HG03432 (cell line): Measurements from ENCODE around the gene CLEC16A.
"Not testable (repeated sequence)": the region's sequence is repeated elsewhere in the genome, so short reads cannot be mapped to it uniquely, and the experiment has no call there.

Experiments used
- ATAC-seq: cut with Tn5 transposase; IDR thresholded peaks from one replicate; pipeline ENCODE4 v1.9.1; 2021; ENCODE audit warnings: mild to moderate bottlenecking, moderate library complexity; ENCODE audit not compliant: unreplicated experiment

The CLEC16A gene

DNA sequence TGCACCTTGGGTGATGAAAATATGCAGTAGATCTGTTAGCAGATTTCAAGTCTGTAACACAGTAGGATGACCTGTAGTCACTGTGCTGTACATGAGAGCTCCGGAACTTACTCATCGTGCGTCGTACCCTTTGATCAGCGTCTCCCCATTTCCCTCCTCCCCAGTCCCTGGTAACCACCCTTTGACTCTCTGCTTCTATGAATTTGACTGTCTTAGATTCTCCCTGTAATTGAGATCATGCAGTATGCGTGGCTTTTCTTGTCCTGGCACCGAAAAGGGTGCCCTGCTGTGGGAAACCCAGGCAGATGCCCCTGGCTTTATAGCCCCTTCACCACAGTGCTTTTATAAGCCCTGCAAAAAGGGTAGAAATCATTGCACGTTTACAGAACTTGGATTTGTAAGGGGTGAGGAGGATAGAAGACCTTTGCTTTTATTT is 20.5 kb downstream of the CLEC16A start:
- peak; percentile 58 for ATAC-seq

DNA sequence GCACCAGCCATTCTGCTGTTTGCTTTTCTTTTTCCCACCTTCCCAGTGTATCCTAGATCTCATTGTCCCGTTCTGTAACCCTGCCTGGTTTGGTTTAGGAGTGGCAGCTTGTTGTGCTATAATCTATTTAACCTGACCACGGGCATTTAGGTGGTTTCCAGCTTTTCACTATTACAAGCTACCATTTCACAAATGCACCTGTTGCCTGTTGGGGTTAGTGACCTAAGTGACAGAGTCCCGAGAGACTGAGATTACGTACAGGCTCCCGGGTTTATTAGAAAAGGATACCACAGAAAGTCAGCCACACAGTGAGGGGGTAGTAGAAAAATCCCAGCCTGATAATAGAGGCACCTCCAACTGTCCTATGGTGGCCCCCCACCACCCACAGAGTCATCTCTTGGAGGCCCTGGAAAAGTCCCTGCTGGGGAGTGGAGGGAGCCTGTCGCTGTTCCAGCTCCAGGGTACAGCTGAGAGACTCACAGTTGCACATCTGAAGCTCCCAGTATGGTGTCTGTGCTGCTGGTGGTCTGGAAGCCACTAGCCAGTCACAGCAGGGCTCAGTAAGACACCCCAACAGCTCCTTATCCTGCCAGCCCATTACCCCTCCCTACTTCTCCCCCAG is 21.2 kb downstream of the CLEC16A start:
- peak; percentile 76 for ATAC-seq

DNA sequence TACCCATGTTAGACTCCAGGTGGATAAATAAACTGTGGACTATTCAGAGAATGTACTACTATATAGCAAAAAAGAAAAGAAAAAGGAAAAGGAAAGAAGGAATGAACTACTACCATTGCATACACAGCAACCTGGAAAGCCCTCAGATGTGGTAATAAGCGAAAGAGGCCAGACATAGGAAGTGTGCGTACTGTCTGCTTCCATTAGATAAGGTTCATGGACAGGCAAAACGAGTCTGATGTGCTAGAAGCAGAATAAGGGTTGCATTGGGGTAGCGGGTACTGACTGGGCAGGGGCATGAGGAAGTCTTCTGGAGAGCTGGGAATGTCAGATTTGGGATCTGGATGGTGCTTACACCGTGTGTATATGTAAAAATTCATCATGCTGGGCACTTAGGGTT is 21.8 kb downstream of the CLEC16A start:
- no peak for ATAC-seq

DNA sequence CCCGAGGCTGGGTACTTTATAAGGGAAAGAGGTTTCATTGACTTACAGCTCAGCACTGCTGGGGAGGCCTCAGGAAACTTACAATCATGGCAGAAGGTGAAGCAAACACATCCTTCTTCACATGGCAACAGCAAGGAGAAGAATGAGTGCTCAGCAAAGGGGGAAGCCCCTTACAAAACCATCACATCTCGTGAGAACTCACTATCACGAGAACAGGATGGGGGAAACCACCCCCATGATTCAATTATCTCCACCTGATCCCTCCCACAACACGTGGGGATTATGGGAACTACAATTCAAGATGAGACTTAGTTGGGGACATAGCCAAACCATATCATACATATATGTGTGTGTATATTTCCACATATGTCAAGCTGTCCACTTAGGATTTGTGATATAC is 22.2 kb downstream of the CLEC16A start:
- not testable (repeated sequence) for ATAC-seq

DNA sequence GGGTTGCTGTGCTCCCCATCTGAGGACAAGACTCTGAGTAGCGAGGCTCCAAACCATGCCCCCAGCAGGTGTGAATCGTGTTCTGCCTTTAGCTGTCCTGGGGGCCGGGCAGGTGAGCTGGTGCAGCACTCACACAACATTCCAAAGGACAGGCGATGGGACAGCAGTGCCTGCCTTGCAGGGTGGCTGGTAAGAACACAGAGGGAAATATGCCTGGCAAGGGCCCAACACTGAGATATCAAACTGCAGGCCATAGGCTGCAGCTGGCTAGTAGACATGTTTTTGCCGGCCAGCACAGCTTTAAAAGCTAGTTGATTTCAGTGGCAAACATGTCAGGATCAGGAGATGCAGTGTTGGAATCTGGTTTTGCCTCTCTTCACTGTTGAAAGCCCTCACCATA is 23.6 kb downstream of the CLEC16A start:
- no peak for ATAC-seq

DNA sequence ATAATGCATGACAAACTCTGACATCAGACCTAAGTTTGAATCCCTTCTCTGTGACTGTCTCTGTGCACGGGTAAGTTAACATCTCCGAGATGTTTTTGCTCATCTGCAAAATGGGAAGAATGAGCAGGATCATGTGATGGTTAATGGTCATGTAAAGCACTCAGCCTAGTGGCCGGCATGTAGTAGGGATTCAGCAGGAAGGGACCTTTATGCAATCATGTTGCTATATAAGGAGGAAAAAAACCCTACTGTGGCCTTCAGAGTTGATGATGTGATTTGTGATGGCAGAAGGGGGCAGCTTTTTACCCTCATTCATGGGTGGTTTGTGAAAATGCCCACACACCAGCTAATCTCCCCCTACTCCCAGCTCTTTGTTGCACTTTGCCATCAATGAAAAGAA is 24.1 kb downstream of the CLEC16A start:
- no peak for ATAC-seq

DNA sequence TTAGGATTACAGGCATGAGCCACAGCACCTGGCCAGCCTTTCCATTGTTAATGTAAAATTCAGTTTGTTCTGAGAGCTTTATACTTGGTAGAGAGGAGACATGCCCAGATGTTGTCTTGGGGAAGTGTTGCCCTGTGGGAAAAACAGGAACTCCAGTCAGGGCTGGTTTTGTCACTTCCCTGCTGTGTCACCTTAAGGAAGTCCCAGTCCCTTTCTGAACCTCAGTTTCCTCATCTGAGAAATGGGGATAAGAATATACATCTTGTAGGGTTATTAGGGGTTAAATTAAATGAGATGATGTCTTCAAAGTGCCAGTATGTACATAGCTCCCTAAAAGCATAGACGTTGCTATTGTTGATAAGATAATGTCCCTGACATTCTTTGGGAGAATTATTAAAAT is 25.3 kb downstream of the CLEC16A start:
- no peak for ATAC-seq

DNA sequence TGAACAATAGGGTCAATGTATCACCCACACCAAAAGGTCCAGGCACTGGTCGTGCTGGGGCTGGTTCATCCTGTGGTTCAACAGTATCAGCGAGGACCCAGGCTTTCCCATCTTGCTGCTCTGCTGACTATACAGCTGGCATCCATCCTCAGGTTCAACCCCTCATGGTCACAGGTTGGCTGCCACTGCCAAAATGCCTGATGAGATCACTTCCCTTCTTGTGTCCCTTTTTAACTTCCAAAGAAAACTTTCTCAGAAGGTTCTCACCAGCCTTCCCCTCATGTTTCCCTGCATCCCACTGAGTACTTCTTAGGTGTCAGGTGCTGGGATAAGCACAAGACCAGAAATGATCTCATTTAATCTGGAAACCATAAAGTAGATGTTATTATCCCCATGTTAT is 25.7 kb downstream of the CLEC16A start:
- ATAC-seq: no peak

DNA sequence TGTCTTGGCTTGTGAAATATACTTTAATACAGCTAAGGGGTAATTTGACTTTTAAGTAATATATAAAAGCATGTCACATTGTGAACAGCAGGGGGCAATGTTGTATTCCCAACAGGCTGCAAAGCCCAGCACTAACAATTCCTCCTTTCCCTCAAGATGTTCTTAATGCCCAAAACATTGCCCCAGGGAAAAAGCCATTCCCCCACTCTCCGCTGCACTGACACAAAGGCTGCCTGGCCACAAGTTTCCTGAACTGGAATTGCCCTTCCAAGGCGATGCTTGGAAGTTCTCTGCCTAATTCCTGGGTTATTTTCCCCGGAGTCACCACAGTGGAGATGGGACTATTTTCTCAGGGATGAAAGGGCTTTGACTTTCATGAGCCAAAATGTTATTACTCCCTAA is 27.2 kb downstream of the CLEC16A start:
- no peak for ATAC-seq

DNA sequence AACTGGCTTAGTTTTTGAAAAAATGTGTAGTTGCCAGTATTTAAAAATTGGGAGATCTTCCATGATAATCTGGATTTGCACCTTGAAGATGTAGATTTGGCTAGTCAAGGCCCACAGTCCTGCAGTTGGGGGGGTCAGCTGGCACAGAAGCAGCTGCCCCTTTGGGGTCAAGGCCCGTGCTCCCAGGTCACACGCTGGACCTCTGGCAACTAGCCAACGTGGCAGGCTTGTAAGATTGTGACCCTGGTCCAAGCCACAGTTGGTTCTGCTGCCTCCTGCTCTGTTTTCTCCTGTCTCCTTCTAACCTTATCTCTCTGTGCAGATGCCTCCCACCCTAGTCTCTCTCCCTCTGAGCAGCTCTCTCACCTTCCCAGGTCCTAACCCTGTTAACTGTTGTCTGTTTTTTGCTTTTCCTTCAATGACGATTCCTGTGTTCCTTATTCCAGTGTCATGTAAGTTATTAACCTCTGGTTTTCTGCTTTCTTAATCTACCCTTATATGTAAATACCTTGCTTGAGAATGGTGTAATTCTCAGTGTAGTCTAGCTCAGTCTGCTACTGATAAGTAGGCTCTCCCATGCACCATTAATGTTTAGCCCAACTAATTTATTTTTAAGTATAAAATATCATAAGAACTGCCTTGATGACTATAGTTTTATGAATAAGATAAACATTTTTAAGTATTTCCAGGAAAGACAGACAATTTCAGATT is 27.9 kb downstream of the CLEC16A start:
- ATAC-seq: no peak

DNA sequence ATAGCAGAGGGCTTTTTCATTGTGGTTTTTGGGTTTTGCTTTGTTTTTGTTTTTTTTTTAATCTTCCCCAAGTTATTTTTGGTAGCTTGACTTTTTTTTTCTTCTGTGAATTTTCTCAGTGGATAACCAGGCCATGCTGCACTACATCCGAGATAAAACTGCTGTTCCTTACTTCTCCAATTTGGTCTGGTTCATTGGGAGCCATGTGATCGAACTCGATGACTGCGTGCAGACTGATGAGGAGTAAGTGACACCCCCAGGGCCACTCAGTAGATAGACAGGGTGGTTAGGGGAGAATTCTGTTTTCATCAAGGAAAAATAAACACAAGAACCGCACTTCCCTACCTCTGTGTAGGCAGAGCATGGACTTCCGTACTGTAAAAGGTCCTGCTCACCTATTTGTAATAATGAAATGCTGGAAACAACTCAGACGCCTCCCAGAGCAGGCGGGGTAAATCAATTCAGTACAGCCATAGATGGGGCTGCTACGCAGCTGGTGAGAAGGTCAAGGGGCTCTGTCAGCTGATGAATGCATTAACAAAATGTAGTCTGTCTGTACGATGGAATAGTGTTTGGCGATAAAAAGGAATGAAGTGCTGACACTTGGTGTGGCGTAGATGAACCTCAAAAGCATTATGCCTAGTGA is 28.6 kb downstream of the CLEC16A start:
- ATAC-seq: no peak

DNA sequence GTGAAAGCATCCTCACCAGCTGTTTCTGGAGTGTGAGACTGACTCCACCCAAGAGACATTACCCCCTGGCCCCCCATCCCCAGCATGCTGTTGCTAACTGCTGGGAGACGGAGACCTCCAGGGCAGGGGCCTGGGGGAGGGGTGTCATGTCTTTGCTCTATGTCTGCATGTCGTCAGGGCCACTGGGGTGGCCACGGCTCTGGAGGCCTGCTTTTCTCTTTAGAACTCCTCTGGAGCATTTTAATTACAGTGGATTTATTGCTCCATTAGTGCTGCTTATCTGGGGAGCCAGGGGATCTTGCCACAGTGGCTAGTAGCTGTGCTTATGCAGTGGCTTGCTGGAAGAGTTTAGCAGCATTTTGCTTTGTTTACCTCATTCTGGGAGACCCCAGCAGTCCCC is 32.3 kb downstream of the CLEC16A start:
- ATAC-seq: no peak

DNA sequence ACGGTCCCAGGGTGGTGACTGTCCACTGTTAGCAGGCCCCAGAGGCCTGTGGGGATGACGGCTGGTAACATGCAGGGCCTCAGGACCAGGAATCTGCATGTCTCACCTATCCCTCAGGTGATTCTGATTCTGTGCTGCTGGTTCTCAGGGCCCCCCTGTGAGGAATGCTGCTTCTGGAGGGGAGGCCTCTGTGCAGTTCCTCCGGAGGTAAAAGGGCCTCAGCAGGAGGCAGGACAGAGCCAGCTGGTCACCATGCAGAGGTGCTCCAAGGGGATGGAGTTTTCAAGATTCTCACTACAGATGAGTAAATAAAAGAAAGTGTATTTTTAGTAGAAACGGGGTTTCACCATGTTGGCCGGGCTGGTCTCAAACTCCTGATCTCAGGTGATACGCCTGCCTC is 33.8 kb downstream of the CLEC16A start:
- ATAC-seq: no peak

DNA sequence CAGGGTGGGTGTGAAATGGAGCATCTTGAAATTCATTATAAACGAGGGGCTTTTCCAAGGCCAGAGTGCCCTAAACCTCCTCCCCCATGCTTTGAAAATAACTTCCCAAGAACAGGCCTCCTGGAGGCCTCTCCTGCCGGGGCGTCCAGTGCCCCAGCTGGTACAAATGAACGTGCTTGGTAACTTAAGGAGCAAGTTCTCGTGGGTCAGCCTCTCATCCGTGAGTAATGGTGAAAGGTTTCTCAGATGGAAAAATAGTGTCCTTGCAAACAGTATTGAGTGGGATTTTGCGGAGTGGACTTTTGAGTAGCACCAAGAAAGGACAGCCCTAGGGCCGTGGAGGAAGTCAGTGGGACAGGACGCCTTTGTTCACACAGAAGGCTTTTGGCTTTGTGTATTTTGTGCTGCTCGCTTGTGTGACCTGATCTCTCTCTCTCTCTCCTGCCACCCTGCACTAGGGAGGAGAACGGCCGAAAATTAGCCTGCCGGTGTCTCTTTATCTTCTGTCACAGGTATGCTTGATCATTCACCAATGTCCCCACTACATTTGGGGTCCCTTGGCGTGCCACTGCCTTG is 34.6 kb downstream of the CLEC16A start:
- no peak for ATAC-seq

DNA sequence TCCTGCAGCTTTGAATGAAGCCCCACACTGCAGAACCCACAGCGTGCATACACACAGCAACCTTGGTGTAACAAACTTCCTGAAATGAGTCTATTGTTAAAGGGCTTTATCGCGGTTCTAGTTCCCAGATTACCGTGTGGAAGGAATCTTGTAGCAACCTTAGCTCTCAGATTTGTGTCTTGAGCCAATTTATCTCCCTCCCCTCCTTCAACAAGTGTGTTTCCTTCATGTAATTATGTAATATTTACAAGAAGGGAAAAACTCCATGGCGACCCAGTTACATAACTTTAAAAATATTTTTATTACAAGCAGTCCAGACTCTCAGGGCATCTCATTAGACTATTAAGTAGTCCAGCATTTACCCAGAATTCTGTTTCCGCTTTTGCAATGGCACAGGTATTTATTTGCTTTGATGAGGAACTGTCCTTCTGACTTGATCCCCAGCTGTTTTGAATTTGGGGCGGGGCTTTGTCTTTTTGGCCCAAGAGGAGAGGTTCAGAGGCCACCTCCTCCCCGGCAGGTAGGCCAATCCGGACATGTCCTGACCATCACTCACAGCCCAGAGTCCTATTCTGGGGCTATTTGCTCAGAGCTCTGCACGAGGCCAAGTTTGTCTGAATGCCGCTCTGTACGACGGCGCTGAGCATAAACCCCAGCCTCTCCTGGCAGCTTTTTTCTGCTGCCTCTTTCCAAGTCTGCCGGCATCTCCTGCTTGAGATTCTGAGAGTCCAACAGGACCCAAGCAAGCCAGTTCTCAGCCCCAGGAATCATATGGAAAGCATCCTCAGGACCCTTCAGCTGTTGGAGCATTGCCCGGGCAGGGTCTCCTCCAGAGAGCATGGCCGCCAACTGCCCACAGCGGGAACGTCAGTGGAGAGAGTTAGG is 35.6 kb downstream of the CLEC16A start:
- no peak for ATAC-seq

DNA sequence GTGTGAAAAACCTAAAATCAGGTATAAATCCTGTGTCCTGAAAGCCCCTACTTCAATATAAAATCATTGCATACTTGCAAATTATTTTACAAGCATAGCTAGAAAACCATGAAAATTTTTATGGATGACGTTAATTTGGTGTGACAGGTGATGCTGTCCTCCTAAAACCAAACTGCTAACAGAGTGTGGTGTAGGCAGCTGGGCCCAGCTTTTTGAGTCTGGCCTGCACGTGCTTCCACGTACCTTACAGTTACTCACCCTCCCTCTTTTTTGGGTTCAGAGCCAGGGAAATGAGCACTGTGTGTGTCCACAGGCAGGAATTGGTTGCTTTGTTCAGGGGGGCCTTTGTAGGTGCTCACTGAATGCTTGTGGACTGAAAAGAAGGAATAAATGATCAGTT is 36.4 kb downstream of the CLEC16A start:
- no peak for ATAC-seq

DNA sequence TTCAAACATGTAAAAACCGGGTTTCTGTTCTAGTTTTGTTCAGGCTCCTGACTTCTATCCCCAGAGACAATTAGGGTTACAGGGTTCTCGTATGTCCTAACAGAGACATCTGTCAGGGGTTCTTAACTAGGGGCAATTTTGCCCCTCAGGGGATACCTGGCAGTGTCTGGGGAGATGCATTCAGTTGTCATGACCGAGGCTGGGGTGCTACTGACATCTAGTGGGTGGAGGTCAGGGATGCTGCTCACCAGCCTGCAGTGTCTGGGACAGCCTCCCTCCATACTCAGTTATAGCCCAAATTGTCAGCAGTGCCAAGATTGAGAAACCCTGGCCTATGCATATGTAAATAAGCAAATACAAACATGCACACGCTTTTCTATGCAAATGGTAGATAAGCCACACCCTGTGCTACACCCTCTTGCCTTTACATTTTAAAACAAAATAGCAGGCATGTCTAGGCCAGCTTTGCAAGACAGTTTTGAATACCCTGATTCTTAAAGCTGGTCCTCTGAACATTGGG is 37.4 kb downstream of the CLEC16A start:
- peak; percentile 73 for ATAC-seq

DNA sequence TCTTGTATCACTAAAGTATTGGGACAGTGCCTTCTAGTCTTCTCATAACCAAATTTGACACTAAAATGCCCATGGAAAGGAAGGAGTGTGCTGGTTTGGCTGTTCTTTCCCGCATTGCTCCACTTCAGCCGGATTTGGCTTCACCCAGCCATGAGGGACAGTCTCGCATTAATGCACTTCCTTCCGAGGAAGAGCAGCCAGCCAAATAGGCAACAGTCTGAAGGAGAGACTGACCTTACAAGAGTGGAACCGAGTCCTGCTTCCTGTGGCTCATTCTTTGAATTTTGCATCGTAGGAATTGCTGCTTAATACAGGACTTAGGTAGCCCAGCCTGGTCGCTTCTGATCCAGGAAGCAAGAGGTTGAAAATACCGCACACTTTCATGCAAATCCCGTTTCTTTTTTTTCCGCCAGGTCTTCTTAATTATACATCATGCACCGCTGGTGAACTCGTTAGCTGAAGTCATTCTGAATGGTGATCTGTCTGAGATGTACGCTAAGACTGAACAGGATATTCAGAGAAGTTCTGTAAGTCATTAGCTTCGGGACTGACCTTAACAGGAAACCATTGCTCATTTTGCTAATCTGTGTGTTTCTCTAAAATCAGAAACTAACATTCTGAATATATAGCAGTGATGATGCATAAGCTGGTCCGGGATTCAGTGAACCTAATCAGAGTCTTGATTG is 38.2 kb downstream of the CLEC16A start:
- ATAC-seq: no peak

DNA sequence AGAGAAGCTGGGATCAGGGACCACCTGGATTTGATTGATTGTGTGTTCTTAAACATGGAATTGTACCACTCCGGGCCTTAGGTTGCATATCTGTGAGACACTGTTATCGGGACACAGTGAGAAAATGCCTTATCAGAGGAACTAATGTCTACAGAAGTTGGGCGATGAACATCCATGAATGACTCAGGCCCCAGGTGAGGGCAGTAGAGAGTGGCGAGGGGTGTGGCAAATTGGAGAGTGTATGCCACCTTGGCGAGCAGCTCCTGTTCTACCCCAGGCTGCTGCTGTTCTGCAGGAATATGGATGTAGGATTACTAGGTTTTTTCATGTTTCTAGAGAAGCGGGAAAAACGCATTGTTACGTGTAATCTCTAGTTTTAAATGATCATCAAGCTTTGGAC is 38.8 kb downstream of the CLEC16A start:
- no peak for ATAC-seq

DNA sequence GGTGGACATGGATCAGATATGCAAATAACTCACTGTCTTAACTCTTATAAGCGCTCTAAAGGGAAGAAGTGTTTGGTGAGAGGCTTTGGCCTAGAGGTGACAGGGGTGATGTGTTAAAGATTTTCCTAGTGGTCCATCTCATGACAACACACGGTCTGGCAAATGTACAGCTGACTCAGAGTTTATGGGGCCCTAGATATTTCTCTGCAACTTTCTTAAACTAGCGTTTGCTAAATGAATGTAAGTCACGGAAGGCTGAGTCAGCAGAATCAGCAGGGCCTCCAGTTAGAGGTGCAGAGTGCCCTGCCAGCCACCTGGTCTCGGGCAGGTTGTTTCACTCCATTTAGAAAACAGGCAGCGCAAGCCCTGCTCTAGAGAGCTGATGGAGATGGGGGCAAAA is 40.1 kb downstream of the CLEC16A start:
- no peak for ATAC-seq
